Right forelimb (tissue), 1 donor: ENCODE results near the gene TIE1.

Source experiments
- DNase-seq: peaks from one replicate; pipeline ENCODE4 v3.0.0-alpha.2; 2018

Gene TIE1

DNA sequence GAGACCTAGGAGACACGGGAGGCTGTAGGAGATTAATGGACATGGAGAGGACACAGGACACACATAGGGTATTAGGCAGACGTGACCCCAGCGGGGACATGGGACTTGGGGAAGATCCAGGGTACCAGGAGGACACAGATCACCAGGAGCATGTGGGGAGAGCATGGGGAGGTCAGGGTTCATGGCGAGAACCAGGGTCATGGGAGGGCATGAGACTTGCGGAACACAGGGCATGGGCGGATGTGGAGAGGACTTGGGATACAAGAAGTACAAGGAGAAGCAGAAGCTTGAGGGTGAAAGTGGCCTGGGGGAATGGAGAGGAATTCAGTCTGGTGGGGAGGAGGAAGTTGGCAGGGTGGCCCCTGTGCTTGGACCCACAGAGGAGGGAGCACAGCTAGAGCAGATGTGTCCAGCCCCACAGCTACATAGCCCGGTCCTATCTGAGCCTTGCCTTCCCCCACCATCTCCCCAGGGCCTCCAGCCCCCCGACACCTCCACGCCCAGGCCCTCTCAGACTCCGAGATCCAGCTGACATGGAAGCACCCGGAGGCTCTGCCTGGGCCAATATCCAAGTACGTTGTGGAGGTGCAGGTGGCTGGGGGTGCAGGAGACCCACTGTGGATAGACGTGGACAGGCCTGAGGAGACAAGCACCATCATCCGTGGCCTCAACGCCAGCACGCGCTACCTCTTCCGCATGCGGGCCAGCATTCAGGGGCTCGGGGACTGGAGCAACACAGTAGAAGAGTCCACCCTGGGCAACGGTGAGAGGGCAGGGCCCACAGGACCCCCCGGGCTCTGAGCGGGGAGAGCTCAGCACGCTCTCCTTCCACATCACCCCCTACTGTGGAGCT, 12.1 kb downstream of the TIE1 start:
- DNase-seq, result no peak

- DNase-seq, result no peak
These were observed 13.0 kb downstream of the TIE1 start for GRCh38 chr1:43313771-43314170.

GRCh38 chr1:43314233-43314632, 13.5 kb downstream of the TIE1 start:
- DNase-seq, result no peak

DNA sequence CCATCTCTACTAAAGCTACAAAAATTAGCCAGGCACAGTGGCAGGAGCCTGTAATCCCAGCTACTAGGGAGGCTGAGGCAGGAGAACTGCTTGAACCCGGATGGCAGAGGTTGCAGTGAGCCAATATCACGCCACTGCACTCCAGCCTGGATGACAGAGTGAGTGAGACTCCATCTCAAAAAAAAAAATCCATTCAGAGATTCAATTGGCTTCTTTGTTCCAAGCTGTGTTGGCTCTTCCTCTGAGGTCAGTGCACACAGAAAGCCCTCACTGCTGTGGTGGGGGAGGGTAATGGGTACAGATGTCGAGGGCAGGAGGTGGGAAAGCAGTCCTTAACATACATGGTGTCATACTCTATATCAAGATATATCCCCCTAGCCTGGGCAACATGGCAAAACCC, 14.7 kb downstream of the TIE1 start:
- no peak for DNase-seq

- no peak for DNase-seq
These were observed 15.4 kb downstream of the TIE1 start for GRCh38 chr1:43315963-43316737.

DNA sequence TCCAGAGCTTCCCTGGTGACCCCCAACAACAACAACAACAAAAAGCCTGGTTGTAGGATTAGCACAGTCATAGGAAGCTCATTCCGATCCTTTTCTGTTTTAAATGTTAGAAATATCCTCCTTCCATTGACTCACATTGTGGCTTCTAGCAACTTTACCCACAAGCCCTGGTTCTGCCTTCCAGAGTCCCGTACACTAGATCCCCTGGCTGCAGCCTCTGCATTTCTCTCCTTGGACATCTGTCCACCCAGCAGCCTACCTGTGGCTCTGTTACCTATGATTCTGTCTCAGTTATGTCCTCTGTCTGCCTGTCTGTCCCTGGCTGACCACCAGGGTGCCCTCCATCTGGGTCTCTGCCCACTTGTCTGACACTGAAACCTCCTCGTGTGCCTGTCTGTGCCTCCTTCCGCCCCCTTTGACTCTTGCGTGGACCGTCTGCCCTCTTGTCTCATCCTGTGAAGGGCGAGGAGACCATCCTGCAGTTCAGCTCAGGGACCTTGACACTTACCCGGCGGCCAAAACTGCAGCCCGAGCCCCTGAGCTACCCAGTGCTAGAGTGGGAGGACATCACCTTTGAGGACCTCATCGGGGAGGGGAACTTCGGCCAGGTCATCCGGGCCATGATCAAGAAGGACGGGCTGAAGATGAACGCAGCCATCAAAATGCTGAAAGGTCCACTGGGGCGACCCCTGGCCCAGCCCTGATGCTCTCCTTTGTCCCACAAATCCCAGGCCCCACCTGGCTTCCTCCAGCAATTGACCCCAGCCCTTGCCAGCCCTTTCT, 16.1 kb downstream of the TIE1 start:
- DNase-seq, result no peak

DNA sequence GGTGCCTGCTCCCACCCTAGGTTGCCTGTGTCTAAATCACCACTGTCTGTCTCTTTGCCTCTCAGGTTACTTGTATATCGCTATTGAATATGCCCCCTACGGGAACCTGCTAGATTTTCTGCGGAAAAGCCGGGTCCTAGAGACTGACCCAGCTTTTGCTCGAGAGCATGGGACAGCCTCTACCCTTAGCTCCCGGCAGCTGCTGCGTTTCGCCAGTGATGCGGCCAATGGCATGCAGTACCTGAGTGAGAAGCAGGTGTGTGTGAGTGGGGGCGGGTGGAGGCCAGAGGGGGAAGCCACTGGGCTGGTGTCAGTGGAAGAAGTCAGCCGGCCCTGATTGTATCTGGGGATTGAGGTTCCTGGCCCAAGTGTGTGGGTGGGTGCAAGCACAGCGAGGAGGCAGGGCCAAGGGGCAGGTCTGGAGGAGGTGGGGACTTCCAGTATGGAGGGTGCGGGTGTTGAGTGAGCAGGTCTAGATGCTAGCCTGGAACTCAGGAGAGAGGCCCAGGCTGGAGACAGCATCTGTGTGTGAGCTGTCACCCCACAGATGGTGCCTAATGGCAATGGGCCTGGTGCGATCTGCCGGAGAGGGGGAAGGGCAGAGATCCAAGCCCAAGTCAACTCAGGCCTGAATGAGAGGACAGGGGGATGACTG, 17.2 kb downstream of the TIE1 start:
- DNase-seq, result no peak

- DNase-seq, result no peak
These were observed 18.0 kb downstream of the TIE1 start for GRCh38 chr1:43318831-43319230.

- no peak for DNase-seq
These were observed 18.5 kb downstream of the TIE1 start for GRCh38 chr1:43319288-43319687.

GRCh38 chr1:43319766-43320165, 19.0 kb downstream of the TIE1 start:
- no peak for DNase-seq

GRCh38 chr1:43321331-43321891, 20.6 kb downstream of the TIE1 start:
- no peak for DNase-seq

DNA sequence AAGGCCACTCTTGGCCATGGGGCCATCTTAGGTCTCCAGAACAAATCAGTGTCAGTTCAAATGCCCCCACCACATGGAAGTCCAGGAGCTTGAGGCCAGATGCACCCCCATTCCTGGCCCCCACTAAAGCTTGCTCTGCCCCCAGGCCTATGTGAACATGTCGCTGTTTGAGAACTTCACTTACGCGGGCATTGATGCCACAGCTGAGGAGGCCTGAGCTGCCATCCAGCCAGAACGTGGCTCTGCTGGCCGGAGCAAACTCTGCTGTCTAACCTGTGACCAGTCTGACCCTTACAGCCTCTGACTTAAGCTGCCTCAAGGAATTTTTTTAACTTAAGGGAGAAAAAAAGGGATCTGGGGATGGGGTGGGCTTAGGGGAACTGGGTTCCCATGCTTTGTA, 21.7 kb downstream of the TIE1 start:
- DNase-seq, result no peak

GRCh38 chr1:43324810-43325209, 24.0 kb downstream of the TIE1 start:
- DNase-seq, result no peak

DNA sequence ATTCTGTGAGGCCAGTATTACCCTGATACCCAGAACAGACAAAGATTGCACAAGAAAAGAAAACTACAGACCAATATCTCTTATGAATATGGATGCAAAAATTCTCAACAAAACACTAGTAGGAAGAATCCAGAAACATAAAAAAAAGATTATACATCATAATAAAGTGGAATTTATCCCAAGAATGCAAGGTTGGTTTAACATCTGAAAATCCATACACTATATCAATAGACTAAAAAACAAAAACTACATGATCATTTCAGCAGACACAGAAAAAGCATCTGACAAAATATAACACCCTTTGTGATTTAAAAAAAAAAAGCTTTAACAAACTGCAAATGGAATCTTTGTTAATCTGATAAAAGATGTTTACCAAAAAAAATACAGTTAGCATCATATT, 24.6 kb downstream of the TIE1 start:
- DNase-seq, result no peak

DNA sequence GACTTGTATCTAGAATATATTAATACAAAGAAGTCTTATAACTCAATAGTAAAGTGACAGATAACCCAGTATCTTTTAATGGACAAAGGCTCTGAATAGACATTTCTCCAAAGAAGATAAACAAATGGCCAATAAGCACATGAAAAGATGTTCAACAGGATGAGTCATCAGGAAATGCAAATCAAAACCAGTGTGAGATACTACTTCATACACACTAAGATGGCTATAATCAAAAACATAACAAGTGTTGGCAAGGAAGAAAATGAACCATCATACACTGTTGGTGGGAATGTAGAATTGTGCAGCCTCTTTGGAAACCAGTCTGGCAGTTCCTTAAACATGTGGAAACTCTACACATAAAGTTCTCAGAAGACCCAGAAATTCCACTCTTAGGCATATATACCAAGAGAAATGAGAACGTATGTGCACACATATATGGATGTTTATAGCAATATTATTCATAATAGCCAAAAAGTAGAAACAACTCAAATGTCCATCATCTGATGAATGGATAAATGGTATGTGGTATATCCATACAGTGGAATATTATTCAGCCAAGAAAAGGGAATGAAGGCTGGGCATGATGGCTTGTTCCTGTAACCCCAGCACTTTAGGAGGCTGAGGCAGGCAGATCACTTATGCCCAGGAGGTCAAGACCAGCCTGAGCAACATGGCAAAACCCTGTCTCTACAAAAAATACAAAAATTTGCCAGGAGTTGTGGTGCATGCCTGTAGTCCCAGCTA, 26.9 kb downstream of the TIE1 start:
- DNase-seq, result no peak

GRCh38 chr1:43329995-43330751, 29.4 kb downstream of the TIE1 start:
- no peak for DNase-seq

- no peak for DNase-seq
These were observed 30.9 kb downstream of the TIE1 start for GRCh38 chr1:43331688-43332087.

GRCh38 chr1:43334453-43335205, 33.8 kb downstream of the TIE1 start:
- no peak for DNase-seq

- no peak for DNase-seq
These were observed 36.8 kb downstream of the TIE1 start, which contains the start of gene MPL for GRCh38 chr1:43337588-43337987. TSS of gene MPL (plus strand) at chr1:43337818. CDS start at chr1:43337849, 31 bp downstream.

DNA sequence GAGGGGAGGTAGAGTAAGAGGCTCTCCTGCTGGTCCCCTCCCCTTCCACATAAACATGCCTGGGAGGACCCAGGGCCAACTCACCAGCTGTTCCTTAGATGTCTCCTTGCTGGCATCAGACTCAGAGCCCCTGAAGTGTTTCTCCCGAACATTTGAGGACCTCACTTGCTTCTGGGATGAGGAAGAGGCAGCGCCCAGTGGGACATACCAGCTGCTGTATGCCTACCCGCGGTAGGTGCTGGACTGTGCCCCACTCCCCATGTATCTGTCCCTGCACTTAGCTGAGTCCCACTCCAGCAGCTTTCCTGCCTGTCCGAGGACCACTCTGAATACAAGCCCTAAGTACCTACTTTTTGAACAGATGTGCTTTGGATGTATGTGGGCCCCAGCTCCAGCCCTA, 37.2 kb downstream of the TIE1 start:
- DNase-seq, result no peak
